Measurements from ENCODE around the gene EFNA5. TPM values are rescaled to one million over a fixed set of nuclear protein-coding genes. Genes with fewer than 3 reads are reported as not detected.

Gene EFNA5
- total and polyA plus RNA-seq, 2 of the 8 experiments (the other 6 are each of a cell fraction or from before 2014, with no cell fraction given), result 9.6 to 21.8 TPM

DNA sequence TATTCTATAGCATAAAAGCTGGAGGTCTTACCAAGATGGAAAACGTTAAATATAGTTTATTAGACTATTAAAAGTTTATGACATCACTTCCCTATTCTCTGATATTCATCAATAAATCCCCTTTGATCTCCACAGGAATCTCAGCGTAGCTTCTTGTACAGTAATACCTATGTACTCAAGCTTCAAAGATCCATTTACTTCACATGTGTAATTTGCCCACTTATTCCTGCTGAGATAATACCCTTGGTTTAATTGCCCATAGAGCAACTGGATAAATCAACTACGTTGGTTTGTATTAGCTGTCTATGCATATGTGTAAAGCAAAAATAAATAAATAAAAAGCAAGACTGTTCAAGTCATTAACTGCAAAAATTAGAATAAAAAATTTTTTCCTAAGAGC is 219.7 kb downstream of the EFNA5 start:
- Histone ChIP-seq H3K4me2 (ENCODE audit: insufficient read depth in 1 of 2, low read depth in 2 of 2, low read length in 2 of 2) (no peak overlapping the region), H3K23me2 (ENCODE audit: low read depth, low read length) (no peaks in the 10 kb centered on the region; the same call in 1 of the 2 replicates), H2BK120ac (replicated peaks; ENCODE audit: low read depth, low read length) (no peak overlapping the region), H3K23ac (ENCODE audit: insufficient read length) (no peak overlapping the region), H2AK5ac (ENCODE audit: low read depth, low read length) (no peak overlapping the region), H2AFZ (ENCODE audit: low read length) (no peak overlapping the region), H3K27ac (ENCODE audit: low read depth, low read length) (no peak overlapping the region), H3K79me2 (ENCODE audit: control insufficient read depth in 1 of 2, insufficient read depth in 2 of 2, low read length in 2 of 2) (peaks cover 0 to 2% of the 10 kb centered on the region in 2 experiments; a peak in 1 of 4 replicates), H3K27me3 (replicated peaks in 1 of 4; ENCODE audit: control insufficient read depth in 3 of 4, extremely low read depth in 1 of 4, insufficient read depth in 3 of 4, low read length in 3 of 4) (no peaks in the 10 kb centered on the region), H2BK15ac (ENCODE audit: low read length) (no peak overlapping the region), H3K9me3 (ENCODE audit: insufficient read depth in 2 of 2, low read depth in 1 of 2, low read length in 1 of 2) (no peaks in the 10 kb centered on the region), H3K79me1 (ENCODE audit: low read depth, low read length) (no peaks in the 10 kb centered on the region), H3K4ac (replicated peaks; ENCODE audit: insufficient read length, low read depth, low read length) (no peak overlapping the region), H2BK20ac (ENCODE audit: low read length) (no peak overlapping the region), H3K9ac (replicated peaks in 1 of 4; ENCODE audit: extremely low read depth in 1 of 4, low read depth in 3 of 4, low read length in 3 of 4) (no peak overlapping the region), H3K18ac (ENCODE audit: extremely low read depth, low read length) (no peak overlapping the region), H4K5ac (ENCODE audit: insufficient read length, low read depth, low read length) (no peak overlapping the region), H4K20me1 (replicated peaks in 1 of 2; ENCODE audit: control insufficient read depth in 1 of 2, insufficient read depth in 2 of 2, low read length in 2 of 2) (no peaks in the 10 kb centered on the region), H4K91ac (replicated peaks; ENCODE audit: insufficient read length, low read length) (no peak overlapping the region), H3K14ac (ENCODE audit: insufficient read length) (no peak overlapping the region), H2BK5ac (ENCODE audit: low read depth, low read length) (no peak overlapping the region), H3K56ac (replicated peaks; ENCODE audit: insufficient read length, low read depth, low read length) (no peak overlapping the region), H3K4me3 (ENCODE audit: extremely low read depth in 1 of 4, insufficient read depth in 2 of 4, low read depth in 3 of 4, low read length in 4 of 4) (no peak overlapping the region), H3K36me3 (ENCODE audit: control insufficient read depth in 2 of 4, insufficient read depth in 4 of 4, low read length in 3 of 4) (no peaks in the 10 kb centered on the region), H2BK12ac (ENCODE audit: low read depth, low read length) (no peak overlapping the region), H3K4me1 (replicated peaks in 1 of 4; ENCODE audit: control insufficient read depth in 3 of 4, insufficient read depth in 4 of 4, low read length in 3 of 4) (peaks cover 0 to 3% (median 1%) of the 10 kb centered on the region in 4 experiments; a peak in 3 of 7 replicates), H4K8ac (ENCODE audit: extremely low read depth, insufficient read depth, low read length) (no peak overlapping the region)
- FAIRE-seq, result no peak
- CTCF ChIA-PET (ENCODE audit: partially characterized antibody), result interaction anchor here (0.6 to 1.2 kb wide), 2 partner anchors 13 to 120 kb away, joined by 5 read pairs; no protein-coding TSS in a partner anchor
- 81% methylated on average over 3 of the region's 3 CpGs; no CpG with 5 or more reads in 1 of the 2 experiments for WGBS, 2 experiments (ENCODE audit: extremely low coverage in 1 of 2, insufficient coverage in 1 of 2, insufficient read length in 1 of 2, insufficient replicate concordance in 2 of 2, low coverage in 1 of 2, low lambda C conversion rate in 2 of 2, missing lambda C conversion rate in 1 of 2)
- POLR2A ChIA-PET (ENCODE audit: partially characterized antibody), result no interaction called here
- no peak for DNase-seq (ENCODE audit: low read depth in 1 of 2, low spot score in 2 of 2)
- no peak for TF ChIP-seq CEBPB (IDR thresholded peaks at IDR 0.05; ENCODE audit: low read depth, low read length)
- no peak for TF ChIP-seq SRF (IDR thresholded peaks at IDR 0.05; ENCODE audit: low read depth, low read length)
- TF ChIP-seq BACH1 (IDR thresholded peaks at IDR 0.05; ENCODE audit: low read length), result no peak
- TF ChIP-seq NANOG (IDR thresholded peaks at IDR 0.05; ENCODE audit: insufficient read depth, low read depth, low read length, poor library complexity, severe bottlenecking), result no peak
- TF ChIP-seq POLR2AphosphoS5 (IDR thresholded peaks at IDR 0.05; ENCODE audit: low read depth, low read length), result no peak
- no peak for TF ChIP-seq POLR2A (IDR thresholded peaks at IDR 0.05; ENCODE audit: control extremely low read depth in 1 of 2, low read depth in 2 of 2, low read length in 2 of 2)
- no peak for TF ChIP-seq CHD2 (IDR thresholded peaks at IDR 0.05; ENCODE audit: low read length)
- TF ChIP-seq TAF1 (IDR thresholded peaks at IDR 0.05; ENCODE audit: low read depth, low read length), result no peak
- TF ChIP-seq, protein P1, sequence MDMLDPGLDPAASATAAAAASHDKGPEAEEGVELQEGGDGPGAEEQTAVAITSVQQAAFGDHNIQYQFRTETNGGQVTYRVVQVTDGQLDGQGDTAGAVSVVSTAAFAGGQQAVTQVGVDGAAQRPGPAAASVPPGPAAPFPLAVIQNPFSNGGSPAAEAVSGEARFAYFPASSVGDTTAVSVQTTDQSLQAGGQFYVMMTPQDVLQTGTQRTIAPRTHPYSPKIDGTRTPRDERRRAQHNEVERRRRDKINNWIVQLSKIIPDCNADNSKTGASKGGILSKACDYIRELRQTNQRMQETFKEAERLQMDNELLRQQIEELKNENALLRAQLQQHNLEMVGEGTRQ (IDR thresholded peaks at IDR 0.05; ENCODE audit: low read length), result no peak
- TF ChIP-seq GABPA (IDR thresholded peaks at IDR 0.05; ENCODE audit: borderline replicate concordance, insufficient read depth, low read length), result no peak
- no peak for TF ChIP-seq CBX8 (IDR thresholded peaks at IDR 0.05; ENCODE audit: borderline replicate concordance, low read depth, low read length)
- TF ChIP-seq KDM5A (IDR thresholded peaks at IDR 0.05; ENCODE audit: low read length), result no peak

Data from H1 (cell line).